SK-N-SH treated with all-trans-retinoic acid at 6 μM for 48 hours (cell line): Measurements from ENCODE around the gene PILRA.

Experiments
- RARB ChIP-seq: fragments of 250-450 bp; sonication (Bioruptor Pico); IDR thresholded peaks from 2 replicates; pipeline ENCODE4 v1.8.0; 2021; ENCODE audit warnings: mild to moderate bottlenecking, moderate library complexity
- ZFP30 ChIP-seq: fragments of 450-650 bp; formaldehyde crosslinking; IDR thresholded peaks from 2 replicates; pipeline ENCODE4 v1.5.0; 2022; ENCODE audit warnings: mild to moderate bottlenecking, moderate library complexity

GRCh38 chr7:100426516-100426915 lies 53.2 kb downstream of the PILRA start:
- TF ChIP-seq RARB (no peak), ZFP30 (CRISPR knock-in tag) (no peak)
